K562 (cell line): ENCODE data around the gene SLC22A23. TPM values are rescaled to one million over a fixed set of nuclear protein-coding genes. Genes with fewer than 3 reads are reported as not detected.

Experiments
- ATAC-seq: fragments of 200-7000 bp; cut with Tn5 transposase; 3 replicates; pipeline ENCODE4 v1.9.1; 2020; ENCODE audit warnings: moderate library complexity
- BruUV-seq: library from RNA; stranded (reverse); fragments of 400-500 nt; replicated peaks from 2 replicates; lab custom pipeline; 2021; lab: Mats Ljungman, UMichigan
- CTCF ChIA-PET: fragments of 300-600 bp; formaldehyde crosslinking; extraction: SDS; loops from one replicate; lab custom pipeline; 2021; ENCODE audit warnings: low intra/inter-chr PET ratio; lab: Yijun Ruan, JAX
- POLR2A ChIA-PET: fragments of 300-600, 350-650 bp; sonication (Branson Sonifier 250); formaldehyde crosslinking; extraction: SDS; loops from one replicate; lab custom pipeline; 2021; ENCODE audit warnings: antibody characterized with exemption, inconsistent platforms; lab: Yijun Ruan, JAX
- DNase-seq, 4 experiments: peaks; one replicate each; pipeline versions ENCODE4 v3.0.0 to v3.0.0-alpha.2; 2011 to 2018; ENCODE audit warnings: low spot score in 3 of 4, mixed read lengths in 3 of 4; ENCODE audit errors: extremely low read depth in 1 of 4
- FAIRE-seq: peaks from 2 replicates; lab custom pipeline; 2011; peaks lifted over from hg19 to GRCh38; lab: Jason Lieb, UNC
- H2AFZ ChIP-seq: 2 replicates; pipeline ENCODE4 v1.6.0; 2011; ENCODE audit warnings: low read depth, low read length, control low read depth, inconsistent platforms
- H3K27ac ChIP-seq: fragments of 200-600 bp; 3 replicates; pipeline ENCODE4 v1.8.0; 2011; ENCODE audit warnings: low read depth, mild to moderate bottlenecking, control low read depth, inconsistent platforms, low read length, moderate library complexity, mixed read lengths; ENCODE audit errors: extremely low read depth
- H3K27me3 ChIP-seq, 2 experiments: fragments of 300-600 bp in 1 of 2; 2 replicates in 1 of 2; 3 replicates in 1 of 2; pipeline versions ENCODE4 v1.6.0 to v1.8.0; 2011; ENCODE audit warnings: inconsistent platforms in 2 of 2, low read length in 2 of 2, mild to moderate bottlenecking in 1 of 2, mixed read lengths in 1 of 2, moderate library complexity in 1 of 2; ENCODE audit not compliant: control insufficient read depth in 2 of 2, insufficient read depth in 2 of 2
- H3K36me3 ChIP-seq: fragments of 300-600 bp; 3 replicates; pipeline ENCODE4 v1.8.0; 2011; ENCODE audit warnings: mild to moderate bottlenecking, low read length, inconsistent platforms; ENCODE audit not compliant: control insufficient read depth, insufficient read depth
- H3K4me1 ChIP-seq, 2 experiments: fragments of 200-600 bp in 1 of 2; replicated peaks in 1 of 2; 2 replicates in 1 of 2; 3 replicates in 1 of 2; pipeline versions ENCODE4 v1.5.1 to v1.8.0; 2011; ENCODE audit warnings: inconsistent platforms in 2 of 2, low read length in 2 of 2, mild to moderate bottlenecking in 1 of 2, mixed read lengths in 1 of 2, moderate library complexity in 1 of 2; ENCODE audit not compliant: control insufficient read depth in 2 of 2, insufficient read depth in 2 of 2
- H3K4me2 ChIP-seq: 2 replicates; pipeline ENCODE4 v1.6.1; 2011; ENCODE audit warnings: low read length, control low read depth, inconsistent platforms, mixed read lengths; ENCODE audit not compliant: insufficient read depth
- H3K4me3 ChIP-seq: fragments of 200-600 bp; sonication (generic), shearing (Covaris generic); 2 replicates; pipeline ENCODE4 v1.5.1; 2016; ENCODE audit warnings: control low read depth, inconsistent platforms
- H3K79me2 ChIP-seq: fragments of 200-600 bp; 3 replicates; pipeline ENCODE4 v1.8.0; 2011; ENCODE audit warnings: low read length, inconsistent platforms; ENCODE audit not compliant: control insufficient read depth, insufficient read depth
- H3K9ac ChIP-seq, 2 experiments: 2 replicates each; pipeline versions ENCODE4 v1.6.0 to v1.6.1; 2011; ENCODE audit warnings: low read depth in 2 of 2, low read length in 2 of 2, control low read depth in 1 of 2, inconsistent platforms in 1 of 2, mild to moderate bottlenecking in 1 of 2, mixed read lengths in 1 of 2; ENCODE audit not compliant: insufficient read depth in 1 of 2
- H3K9me1 ChIP-seq: one replicate; pipeline ENCODE4 v1.6.0; 2011; ENCODE audit warnings: inconsistent platforms, mild to moderate bottlenecking, low read length, moderate library complexity; ENCODE audit not compliant: control insufficient read depth, insufficient read depth
- H3K9me3 ChIP-seq: replicated peaks from 2 replicates; pipeline ENCODE4 v1.5.1; 2011; ENCODE audit warnings: low read depth, low read length, inconsistent platforms; ENCODE audit not compliant: control insufficient read depth, insufficient read depth
- H4K20me1 ChIP-seq: replicated peaks from 2 replicates; pipeline ENCODE4 v1.6.1; 2011; ENCODE audit warnings: low read length, inconsistent platforms, mixed read lengths; ENCODE audit not compliant: control insufficient read depth, insufficient read depth
- ADNP ChIP-seq: fragments of 200-800 bp; sonication (Bioruptor generic); IDR thresholded peaks from 2 replicates; pipeline ENCODE4 v1.6.1; 2016; ENCODE audit warnings: missing genetic modification characterization, missing compliant biosample characterization
- ATF7 ChIP-seq: fragments of 450-650 bp; IDR thresholded peaks from 2 replicates; pipeline ENCODE4 v1.7.1; 2014; ENCODE audit warnings: mild to moderate bottlenecking, moderate library complexity
- BHLHE40 ChIP-seq: IDR thresholded peaks from 2 replicates; pipeline ENCODE4 v1.6.1; 2011; ENCODE audit warnings: low read length, improper control_type of control experiment
- CBX2 ChIP-seq: fragments of 200-600 bp; sonication (generic); IDR thresholded peaks from one replicate; pipeline ENCODE4 v1.6.1; 2012; ENCODE audit warnings: mild to moderate bottlenecking, low read length, inconsistent platforms; ENCODE audit not compliant: insufficient read depth, poor library complexity, severe bottlenecking
- GATAD2A ChIP-seq: fragments of 450-650 bp; IDR thresholded peaks from 2 replicates; pipeline ENCODE4 v1.6.1; 2017
- MEF2D ChIP-seq: conservative IDR thresholded peaks from 2 replicates; pipeline ENCODE4 v1.6.1; 2016; ENCODE audit warnings: low read depth, missing genetic modification characterization, missing compliant biosample characterization
- NFE2L1 ChIP-seq: fragments of 450-650 bp; IDR thresholded peaks from 2 replicates; pipeline ENCODE4 v1.6.1; 2016; ENCODE audit warnings: missing genetic modification characterization, low read depth, mild to moderate bottlenecking, missing compliant biosample characterization, moderate library complexity, borderline replicate concordance
- NFIC ChIP-seq: fragments of 450-650 bp; IDR thresholded peaks from 2 replicates; pipeline ENCODE4 v1.6.1; 2017; ENCODE audit warnings: mild to moderate bottlenecking, inconsistent platforms
- PCBP1 ChIP-seq: fragments of 200-400 bp; formaldehyde crosslinking; IDR thresholded peaks from 2 replicates; pipeline ENCODE4 v1.6.1; 2018; ENCODE audit warnings: mild to moderate bottlenecking, low read depth, low read length; ENCODE audit not compliant: poor library complexity, severe bottlenecking
- SETDB1 ChIP-seq: IDR thresholded peaks from one replicate; pipeline ENCODE4 v1.6.1; 2012; ENCODE audit warnings: low read length, control low read depth, inconsistent platforms
- SMARCB1 ChIP-seq: IDR thresholded peaks from 2 replicates; pipeline ENCODE4 v1.6.1; 2011; ENCODE audit warnings: improper control_type of control experiment, low read depth; ENCODE audit not compliant: insufficient read length
- SUPT5H ChIP-seq: fragments of 450-650 bp; IDR thresholded peaks from 2 replicates; pipeline ENCODE4 v1.6.1; 2016
- TAF1 ChIP-seq: IDR thresholded peaks from 2 replicates; pipeline ENCODE4 v1.6.1; 2011; ENCODE audit warnings: mild to moderate bottlenecking, low read length, moderate library complexity; ENCODE audit not compliant: insufficient read depth, control insufficient read depth, severe bottlenecking; ENCODE audit errors: extremely low read depth
- TGIF2 ChIP-seq: sonication (generic); formaldehyde crosslinking; IDR thresholded peaks from 2 replicates; pipeline ENCODE4 v1.8.1; 2022; ENCODE audit warnings: mild to moderate bottlenecking, missing genetic modification reagents, moderate library complexity
- ZKSCAN1 ChIP-seq: fragments of 150-350 bp; IDR thresholded peaks from 2 replicates; pipeline ENCODE4 v1.6.1; 2016; ENCODE audit warnings: low read depth, low read length
- ZNF668 ChIP-seq: fragments of 250-450 bp; sonication (Bioruptor Pico); IDR thresholded peaks from 2 replicates; pipeline ENCODE4 v1.8.0; 2022; ENCODE audit warnings: mild to moderate bottlenecking, inconsistent platforms
- ZNF79 ChIP-seq: fragments of 250-450 bp; sonication (Bioruptor Pico); IDR thresholded peaks from 2 replicates; pipeline ENCODE4 v1.4.0; 2020; ENCODE audit warnings: low read depth, mild to moderate bottlenecking, moderate library complexity
- WGBS: fragments of 100-300 bp; shearing (Covaris generic); methylation state at CpG from one replicate; pipeline ENCODE4 v1.1.6; 2016; ENCODE audit warnings: low coverage, mixed read lengths; ENCODE audit not compliant: insufficient coverage; ENCODE audit errors: missing lambda C conversion rate; 5-methylcytosine and 5-hydroxymethylcytosine counted together
- in situ Hi-C: fragments of 300-500 bp; cut with MboI; formaldehyde crosslinking; loops from 4 replicates; pipeline ENCODE4 v1.15.0; 2018; ENCODE audit warnings: inconsistent platforms, mixed read lengths
- intact Hi-C: fragments of 100-400 bp; cut with micrococcal nuclease; formaldehyde crosslinking; loops from 2 replicates; pipeline ENCODE4 v1.14.2; 2022
- polyA plus RNA-seq, 8 experiments: library from polyadenylated mRNA; depleted of rRNA in 4 of 8; stranded (reverse) in 5 of 8; unstranded in 3 of 8; fragments of >200 nt; fragmentation: Nextera tagmentation in 2 of 8; fragmentation: Illumina TruSeq in 1 of 8; extraction: Ambion mirVana in 2 of 8; extraction: Trizol in 1 of 8; gene quantifications; 2 replicates each; pipeline versions ENCODE4 v1.2.1 to v1.2.3, GENCODE V29; 2011 to 2014; ENCODE audit warnings: inconsistent platforms in 1 of 8, missing spikeins in 1 of 8
- total RNA-seq, 7 experiments: library from RNA; depleted of rRNA in 6 of 7; stranded (reverse); fragments of >200 nt in 6 of 7; fragmentation: Illumina TruSeq in 2 of 7; extraction: Trizol in 2 of 7; gene quantifications; 2 replicates each; pipeline versions ENCODE4 v1.2.1 to v1.2.3, GENCODE V29; 2011 to 2021; ENCODE audit warnings: low replicate concordance in 1 of 7
- TF ChIP-seq, protein P1 (sequence below): fragments of 450-650 bp; formaldehyde crosslinking; IDR thresholded peaks from 2 replicates; pipeline ENCODE4 v1.4.0; 2022; ENCODE audit warnings: missing genetic modification characterization
- TF ChIP-seq, protein P2 (sequence below): fragments of 450-650 bp; formaldehyde crosslinking; conservative IDR thresholded peaks from 2 replicates; pipeline ENCODE4 v1.4.0; 2022; ENCODE audit warnings: mild to moderate bottlenecking, missing genetic modification characterization

Gene SLC22A23
- total and polyA plus RNA-seq, 9 of the 15 experiments (the other 6 are each of a cell fraction or from before 2014, with no cell fraction given) = 0.30 to 8.7 (median 2.5) TPM

DNA sequence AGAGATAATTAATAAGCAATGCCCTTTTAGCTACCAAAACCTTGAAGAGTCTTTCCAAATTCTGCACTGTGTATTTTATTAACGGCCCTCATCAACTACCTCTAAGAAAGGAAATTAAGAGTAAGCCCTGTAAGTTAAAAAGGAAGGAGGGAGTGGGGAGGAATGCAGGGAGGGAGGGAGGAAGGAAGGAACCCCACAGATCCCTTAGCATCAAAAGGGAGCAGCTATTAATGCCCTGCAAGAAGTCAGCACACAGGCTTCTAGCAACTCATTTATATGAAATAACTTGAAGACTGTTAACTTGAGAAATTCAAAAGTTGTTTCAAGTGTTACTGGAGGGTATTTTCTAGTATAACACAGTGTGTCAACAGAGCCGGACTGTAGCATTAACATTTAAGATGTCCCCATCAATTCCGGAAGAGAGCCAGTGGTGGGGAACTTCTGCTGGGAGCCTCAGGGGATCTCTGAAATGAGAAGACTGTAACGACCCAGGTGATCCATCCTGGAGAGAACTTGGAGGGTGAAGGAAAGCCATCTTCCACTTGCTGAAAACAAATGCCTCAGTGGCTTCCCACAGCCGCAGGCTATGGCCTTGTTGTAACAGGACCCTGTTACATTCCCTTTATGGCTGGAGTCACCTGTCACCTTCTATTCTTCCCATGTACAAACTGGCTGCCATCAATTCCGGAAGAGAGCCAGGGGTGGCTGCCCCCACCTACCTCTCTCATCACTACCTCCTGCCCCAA lies 33.2 kb downstream of the SLC22A23 start (continued):
- TF ChIP-seq, protein P1, sequence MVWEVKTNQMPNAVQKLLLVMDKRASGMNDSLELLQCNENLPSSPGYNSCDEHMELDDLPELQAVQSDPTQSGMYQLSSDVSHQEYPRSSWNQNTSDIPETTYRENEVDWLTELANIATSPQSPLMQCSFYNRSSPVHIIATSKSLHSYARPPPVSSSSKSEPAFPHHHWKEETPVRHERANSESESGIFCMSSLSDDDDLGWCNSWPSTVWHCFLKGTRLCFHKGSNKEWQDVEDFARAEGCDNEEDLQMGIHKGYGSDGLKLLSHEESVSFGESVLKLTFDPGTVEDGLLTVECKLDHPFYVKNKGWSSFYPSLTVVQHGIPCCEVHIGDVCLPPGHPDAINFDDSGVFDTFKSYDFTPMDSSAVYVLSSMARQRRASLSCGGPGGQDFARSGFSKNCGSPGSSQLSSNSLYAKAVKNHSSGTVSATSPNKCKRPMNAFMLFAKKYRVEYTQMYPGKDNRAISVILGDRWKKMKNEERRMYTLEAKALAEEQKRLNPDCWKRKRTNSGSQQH (CRISPR knock-in tag) = no peak
- TF ChIP-seq GATAD2A = no peak
- no peak for TF ChIP-seq SETDB1
- TF ChIP-seq SUPT5H = no peak
- no peak for TF ChIP-seq ATF7
- TF ChIP-seq PCBP1 = no peak
- TF ChIP-seq MEF2D (tag) = no peak
- TF ChIP-seq BHLHE40 = no peak
- no peak for TF ChIP-seq ZNF668 (CRISPR knock-in tag)
- TF ChIP-seq, all 486 proteins: peak for 0

DNA sequence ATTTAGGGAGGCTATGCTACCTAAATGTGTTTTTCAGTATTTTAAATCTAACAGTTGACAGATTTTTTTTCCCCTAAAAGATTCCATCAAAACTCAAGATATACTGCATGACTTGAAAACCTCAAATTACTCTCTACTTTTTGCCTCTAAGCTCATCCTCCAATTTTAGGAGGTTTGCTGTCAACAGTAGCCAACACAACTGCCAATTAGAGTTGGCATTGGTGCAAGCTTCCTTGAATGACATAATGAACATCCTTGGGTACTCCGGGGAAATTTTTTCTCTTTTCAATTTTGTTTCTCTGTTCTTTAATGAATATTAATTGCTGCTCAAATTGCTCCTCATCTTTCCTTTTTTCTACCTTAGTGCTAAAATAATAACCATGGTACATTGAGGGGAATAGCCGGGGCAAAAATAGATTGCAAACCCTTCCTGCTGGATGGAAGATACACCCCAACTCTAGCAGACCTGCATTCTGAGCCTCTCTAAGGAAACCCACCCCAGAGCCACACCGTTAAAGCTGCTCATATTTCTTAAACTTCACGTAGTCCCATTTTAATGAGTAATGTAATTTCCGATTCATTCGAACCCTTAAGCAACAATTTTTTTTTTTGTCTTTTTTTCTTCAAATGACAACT lies 34.3 kb downstream of the SLC22A23 start:
- ATAC-seq = no peak
- H3K79me2 ChIP-seq = no peaks in the 10 kb centered on the region
- H3K27me3 ChIP-seq = no peaks in the 10 kb centered on the region
- CTCF ChIA-PET = no interaction called here
- peak overlapping the region; percentile 46; the same call in 1 of the 2 replicates for H2AFZ ChIP-seq
- peak overlapping the region; percentile 28; the same call in 1 of the 2 replicates for H3K4me2 ChIP-seq
- no peak overlapping the region for H3K27ac ChIP-seq
- DNase-seq = no peak
- intact Hi-C loops = no loop called here
- no peaks in the 10 kb centered on the region for H4K20me1 ChIP-seq
- H3K9ac ChIP-seq = no peak overlapping the region
- no peaks in the 10 kb centered on the region for H3K9me1 ChIP-seq
- WGBS = 76% methylated on average over 6 of the region's 6 CpGs
- FAIRE-seq = no peak
- peaks cover 13 to 43% of the 10 kb centered on the region in 2 experiments for H3K4me1 ChIP-seq
- in situ Hi-C loops = no loop called here
- POLR2A ChIA-PET = interaction anchor here (0.5 to 2.7 kb wide), 9 partner anchors 9 to 1264 kb away, joined by 3 to 18 read pairs (median 4); no protein-coding TSS in a partner anchor
- BruUV-seq = no TSS peak
- H3K4me3 ChIP-seq = no peak overlapping the region
- no peaks in the 10 kb centered on the region for H3K9me3 ChIP-seq
- no peaks in the 10 kb centered on the region for H3K36me3 ChIP-seq
- TF ChIP-seq TAF1 (no peak), CBX2 (no peak), SMARCB1 (no peak), ZNF79 (no peak), ZKSCAN1 (no peak), TGIF2 (CRISPR knock-in tag) (no peak), PCBP1 (no peak), NFIC (no peak), ADNP (tag) (0 out of 2 replicates have a peak, but pooled peaks have one; percentile 19), NFE2L1 (tag) (0 out of 2 replicates have a peak, but pooled peaks have one; percentile 0)
- TF ChIP-seq, protein P2, sequence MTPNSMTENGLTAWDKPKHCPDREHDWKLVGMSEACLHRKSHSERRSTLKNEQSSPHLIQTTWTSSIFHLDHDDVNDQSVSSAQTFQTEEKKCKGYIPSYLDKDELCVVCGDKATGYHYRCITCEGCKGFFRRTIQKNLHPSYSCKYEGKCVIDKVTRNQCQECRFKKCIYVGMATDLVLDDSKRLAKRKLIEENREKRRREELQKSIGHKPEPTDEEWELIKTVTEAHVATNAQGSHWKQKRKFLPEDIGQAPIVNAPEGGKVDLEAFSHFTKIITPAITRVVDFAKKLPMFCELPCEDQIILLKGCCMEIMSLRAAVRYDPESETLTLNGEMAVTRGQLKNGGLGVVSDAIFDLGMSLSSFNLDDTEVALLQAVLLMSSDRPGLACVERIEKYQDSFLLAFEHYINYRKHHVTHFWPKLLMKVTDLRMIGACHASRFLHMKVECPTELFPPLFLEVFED (CRISPR knock-in tag) = no peak
